ENCODE results near the gene WDR73.

DNA sequence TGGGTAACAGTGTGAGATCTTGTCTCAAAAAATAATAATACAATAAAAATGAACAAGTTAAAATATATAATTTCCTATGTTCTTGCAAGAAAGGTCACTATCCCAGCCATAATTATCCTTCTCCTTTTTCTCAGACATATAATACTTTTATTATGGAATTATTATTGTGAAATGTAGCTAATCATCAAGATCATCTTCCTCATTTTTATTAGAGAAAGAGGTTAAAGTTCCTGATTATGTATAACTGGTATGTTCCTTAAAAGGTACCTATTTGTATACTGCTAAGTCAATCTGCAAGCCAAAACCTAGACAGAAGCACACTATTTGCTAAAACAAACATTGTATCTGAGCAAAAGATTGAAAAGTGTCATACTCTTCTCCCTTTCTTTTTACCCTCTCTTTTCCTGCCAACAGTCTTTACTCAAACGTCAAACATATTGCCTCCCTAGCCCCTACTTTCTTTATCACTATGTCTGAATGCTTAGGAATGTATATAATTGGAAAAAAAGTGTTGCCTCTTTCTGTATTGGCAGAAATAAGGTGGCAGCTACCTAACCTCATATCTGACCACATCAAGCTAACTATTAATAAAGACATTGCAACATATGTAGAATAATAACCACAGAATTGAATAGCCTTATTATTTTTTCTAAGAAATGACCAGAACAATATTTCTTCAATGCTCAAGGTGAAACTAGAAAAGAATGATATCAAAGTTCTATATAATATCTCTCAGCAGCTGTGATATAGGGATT, 43.3 kb upstream of the WDR73 start:
- TF ChIP-seq, protein P1, sequence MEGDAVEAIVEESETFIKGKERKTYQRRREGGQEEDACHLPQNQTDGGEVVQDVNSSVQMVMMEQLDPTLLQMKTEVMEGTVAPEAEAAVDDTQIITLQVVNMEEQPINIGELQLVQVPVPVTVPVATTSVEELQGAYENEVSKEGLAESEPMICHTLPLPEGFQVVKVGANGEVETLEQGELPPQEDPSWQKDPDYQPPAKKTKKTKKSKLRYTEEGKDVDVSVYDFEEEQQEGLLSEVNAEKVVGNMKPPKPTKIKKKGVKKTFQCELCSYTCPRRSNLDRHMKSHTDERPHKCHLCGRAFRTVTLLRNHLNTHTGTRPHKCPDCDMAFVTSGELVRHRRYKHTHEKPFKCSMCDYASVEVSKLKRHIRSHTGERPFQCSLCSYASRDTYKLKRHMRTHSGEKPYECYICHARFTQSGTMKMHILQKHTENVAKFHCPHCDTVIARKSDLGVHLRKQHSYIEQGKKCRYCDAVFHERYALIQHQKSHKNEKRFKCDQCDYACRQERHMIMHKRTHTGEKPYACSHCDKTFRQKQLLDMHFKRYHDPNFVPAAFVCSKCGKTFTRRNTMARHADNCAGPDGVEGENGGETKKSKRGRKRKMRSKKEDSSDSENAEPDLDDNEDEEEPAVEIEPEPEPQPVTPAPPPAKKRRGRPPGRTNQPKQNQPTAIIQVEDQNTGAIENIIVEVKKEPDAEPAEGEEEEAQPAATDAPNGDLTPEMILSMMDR (conservative IDR thresholded peaks at IDR 0.05; ENCODE audit: low read length) = no peak
- TF ChIP-seq EZH2phosphoT487 (IDR thresholded peaks at IDR 0.05; ENCODE audit: borderline replicate concordance) = no peak

Measured in Loucy (cell line).